Measurements from ENCODE around the gene FAM135A. TPM values are rescaled to one million over a fixed set of nuclear protein-coding genes. Genes with fewer than 3 reads are reported as not detected.
"Not testable (repeated sequence)": the region's sequence is repeated elsewhere in the genome, so short reads cannot be mapped to it uniquely, and the experiment has no call there.

The FAM135A gene
- total RNA-seq, 2 donors from 2014 or later, result 25.8 to 34.0 TPM

GRCh38 chr6:70445001-70445400 lies 31.7 kb downstream of the FAM135A start:
- H3K9me3 Mint-ChIP-seq, result peaks cover 48% of the 10 kb centered on the region
- Histone ChIP-seq H3K36me3 (ENCODE audit: control insufficient read depth, insufficient read depth, low read length) (peaks cover 19% of the 10 kb centered on the region), H3K9ac (ENCODE audit: extremely low read depth, low read length, poor library complexity, severe bottlenecking) (no peak overlapping the region), H3K4me3 (ENCODE audit: low read length) (no peak overlapping the region), H3K27ac (ENCODE audit: low read depth, low read length) (no peak overlapping the region), H3K27me3 (ENCODE audit: control insufficient read depth, insufficient read depth, low read length, poor library complexity, severe bottlenecking) (no peaks in the 10 kb centered on the region), H3K9me3 (ENCODE audit: control insufficient read depth, low read length) (peaks cover 60% of the 10 kb centered on the region), H3K4me1 (ENCODE audit: control insufficient read depth, insufficient read depth, low read length) (no peaks in the 10 kb centered on the region)
- peaks cover 68% of the 10 kb centered on the region for H3K36me3 Mint-ChIP-seq (ENCODE audit: low read depth)
- DNase-seq, result no peak
- no peaks in the 10 kb centered on the region for H3K27me3 Mint-ChIP-seq (ENCODE audit: insufficient read depth)
- TF ChIP-seq CTCF (conservative IDR thresholded peaks at IDR 0.05), result no peak
- H3K27ac Mint-ChIP-seq, result no peak overlapping the region
- no peaks in the 10 kb centered on the region for H3K4me1 Mint-ChIP-seq
- no peak overlapping the region for H3K4me3 Mint-ChIP-seq
- WGBS, 2 experiments (ENCODE audit: insufficient coverage in 1 of 2, insufficient read length in 1 of 2), result 89 to 100% methylated on average over 1 to 2 of the region's 2 CpGs

GRCh38 chr6:70447343-70448070 lies 34.2 kb downstream of the FAM135A start:
- not testable (repeated sequence) for H3K4me3 Mint-ChIP-seq; H3K27ac Mint-ChIP-seq; H3K9ac ChIP-seq (ENCODE audit: extremely low read depth, low read length, poor library complexity, severe bottlenecking); DNase-seq; H3K27me3 Mint-ChIP-seq (ENCODE audit: insufficient read depth); H3K4me1 ChIP-seq (ENCODE audit: control insufficient read depth, insufficient read depth, low read length); H3K4me1 Mint-ChIP-seq; H3K27me3 ChIP-seq (ENCODE audit: control insufficient read depth, insufficient read depth, low read length, poor library complexity, severe bottlenecking); H3K4me3 ChIP-seq (ENCODE audit: low read length); H3K27ac ChIP-seq (ENCODE audit: low read depth, low read length)
- peaks cover 62% of the 10 kb centered on the region for H3K9me3 ChIP-seq (ENCODE audit: control insufficient read depth, low read length)
- peaks cover 76% of the 10 kb centered on the region for H3K36me3 Mint-ChIP-seq (ENCODE audit: low read depth)
- 94 to 95% methylated on average over 11 to 13 of the region's 13 CpGs for WGBS, 2 experiments (ENCODE audit: insufficient coverage in 1 of 2, insufficient read length in 1 of 2)
- peaks cover 27% of the 10 kb centered on the region for H3K36me3 ChIP-seq (ENCODE audit: control insufficient read depth, insufficient read depth, low read length)
- H3K9me3 Mint-ChIP-seq, result peaks cover 50% of the 10 kb centered on the region

GRCh38 chr6:70453899-70454298 lies 40.6 kb downstream of the FAM135A start:
- H3K36me3 Mint-ChIP-seq (ENCODE audit: low read depth), result peaks cover 39% of the 10 kb centered on the region
- peaks cover 14% of the 10 kb centered on the region for H3K9me3 Mint-ChIP-seq
- H3K27ac Mint-ChIP-seq; H3K27me3 Mint-ChIP-seq (ENCODE audit: insufficient read depth); H3K27ac ChIP-seq (ENCODE audit: low read depth, low read length); H3K9ac ChIP-seq (ENCODE audit: extremely low read depth, low read length, poor library complexity, severe bottlenecking); H3K4me3 Mint-ChIP-seq; H3K27me3 ChIP-seq (ENCODE audit: control insufficient read depth, insufficient read depth, low read length, poor library complexity, severe bottlenecking); H3K4me3 ChIP-seq (ENCODE audit: low read length); H3K4me1 Mint-ChIP-seq; H3K4me1 ChIP-seq (ENCODE audit: control insufficient read depth, insufficient read depth, low read length); DNase-seq: not testable (repeated sequence)
- H3K36me3 ChIP-seq (ENCODE audit: control insufficient read depth, insufficient read depth, low read length), result peaks cover 17% of the 10 kb centered on the region
- H3K9me3 ChIP-seq (ENCODE audit: control insufficient read depth, low read length), result peaks cover 11% of the 10 kb centered on the region
- 98 to 100% methylated on average over 2 of the region's 2 CpGs for WGBS, 2 experiments (ENCODE audit: insufficient coverage in 1 of 2, insufficient read length in 1 of 2)

- Histone ChIP-seq H3K27me3 (ENCODE audit: control insufficient read depth, insufficient read depth, low read length, poor library complexity, severe bottlenecking) (no peaks in the 10 kb centered on the region), H3K36me3 (ENCODE audit: control insufficient read depth, insufficient read depth, low read length) (peaks cover 11% of the 10 kb centered on the region), H3K27ac (ENCODE audit: low read depth, low read length) (no peak overlapping the region), H3K9me3 (ENCODE audit: control insufficient read depth, low read length) (no peaks in the 10 kb centered on the region), H3K4me3 (ENCODE audit: low read length) (no peak overlapping the region), H3K9ac (ENCODE audit: extremely low read depth, low read length, poor library complexity, severe bottlenecking) (no peak overlapping the region), H3K4me1 (ENCODE audit: control insufficient read depth, insufficient read depth, low read length) (no peaks in the 10 kb centered on the region)
- Mint-ChIP-seq H3K4me1 (no peaks in the 10 kb centered on the region), H3K9me3 (peaks cover 10% of the 10 kb centered on the region), H3K36me3 (ENCODE audit: low read depth) (peaks cover 30% of the 10 kb centered on the region), H3K27me3 (ENCODE audit: insufficient read depth) (no peaks in the 10 kb centered on the region), H3K27ac (no peak overlapping the region), H3K4me3 (no peak overlapping the region)
- no peak for TF ChIP-seq CTCF (conservative IDR thresholded peaks at IDR 0.05)
- WGBS, 2 experiments (ENCODE audit: insufficient coverage in 1 of 2, insufficient read length in 1 of 2), result 88 to 89% methylated on average over 1 of the region's 1 CpG
- DNase-seq, result no peak
Observed at GRCh38 chr6:70456735-70457134, 43.4 kb downstream of the FAM135A start.

Data from endodermal cell (in vitro differentiated cells).